DND-41 (cell line): ENCODE results near the gene SLC25A53.
"Not testable (repeated sequence)": the region's sequence is repeated elsewhere in the genome, so short reads cannot be mapped to it uniquely, and the experiment has no call there.

Experiments
- ATAC-seq: fragments of 200-7000 bp; cut with Tn5 transposase; 3 replicates; pipeline ENCODE4 v1.9.1; 2021; ENCODE audit warnings: low read depth; ENCODE audit not compliant: insufficient read depth
- DNase-seq: peaks from one replicate; pipeline ENCODE4 v3.0.0-alpha.2; 2020
- H2AFZ ChIP-seq: 2 replicates; pipeline ENCODE4 v1.6.0; 2012; ENCODE audit warnings: low read depth, low read length
- H3K27ac ChIP-seq: 2 replicates; pipeline ENCODE4 v1.5.1; 2012; ENCODE audit warnings: low read length, inconsistent platforms
- H3K27me3 ChIP-seq: fragments of 200-600 bp; sonication (generic); 2 replicates; pipeline ENCODE4 v1.6.0; 2012; ENCODE audit warnings: low read length, mild to moderate bottlenecking, inconsistent platforms; ENCODE audit not compliant: insufficient read depth, poor library complexity
- H3K36me3 ChIP-seq: 2 replicates; pipeline ENCODE4 v1.5.1; 2012; ENCODE audit warnings: low read length, inconsistent platforms; ENCODE audit not compliant: insufficient read depth
- H3K4me1 ChIP-seq: 2 replicates; pipeline ENCODE4 v1.5.1; 2012; ENCODE audit warnings: mild to moderate bottlenecking, low read length; ENCODE audit not compliant: insufficient read depth
- H3K4me2 ChIP-seq: 2 replicates; pipeline ENCODE4 v1.6.0; 2012; ENCODE audit warnings: mild to moderate bottlenecking, moderate library complexity, low read length, inconsistent platforms; ENCODE audit not compliant: insufficient read depth
- H3K4me3 ChIP-seq, 2 experiments: fragments of 200-600 bp in 1 of 2; shearing (Covaris generic) in 1 of 2; 2 replicates each; pipeline ENCODE4 v1.5.1; 2012 to 2016; ENCODE audit warnings: inconsistent platforms in 2 of 2, low read length in 2 of 2, mild to moderate bottlenecking in 2 of 2, low read depth in 1 of 2, moderate library complexity in 1 of 2
- H3K79me2 ChIP-seq: 2 replicates; pipeline ENCODE4 v1.6.0; 2012; ENCODE audit warnings: low read length, inconsistent platforms; ENCODE audit not compliant: insufficient read depth
- H3K9ac ChIP-seq: 2 replicates; pipeline ENCODE4 v1.6.0; 2012; ENCODE audit warnings: low read depth, mild to moderate bottlenecking, inconsistent platforms, low read length, moderate library complexity
- H3K9me3 ChIP-seq: 2 replicates; pipeline ENCODE4 v1.5.1; 2012; ENCODE audit warnings: low read length, moderate library complexity, mild to moderate bottlenecking, inconsistent platforms; ENCODE audit not compliant: insufficient read depth, severe bottlenecking
- H4K20me1 ChIP-seq: 2 replicates; pipeline ENCODE4 v1.6.0; 2012; ENCODE audit warnings: low read length; ENCODE audit not compliant: insufficient read depth
- EZH2 ChIP-seq: IDR thresholded peaks from 3 replicates; pipeline ENCODE4 v1.6.1; 2012; ENCODE audit warnings: borderline replicate concordance, low read depth, mild to moderate bottlenecking, moderate library complexity, low read length, inconsistent platforms; ENCODE audit not compliant: severe bottlenecking
- TF ChIP-seq, protein P1 (sequence below): IDR thresholded peaks from 2 replicates; pipeline ENCODE4 v1.5.1; 2012; ENCODE audit warnings: borderline replicate concordance, low read length, moderate library complexity, mild to moderate bottlenecking; ENCODE audit not compliant: poor library complexity, severe bottlenecking; ENCODE audit errors: extremely low read depth

Gene SLC25A53

DNA sequence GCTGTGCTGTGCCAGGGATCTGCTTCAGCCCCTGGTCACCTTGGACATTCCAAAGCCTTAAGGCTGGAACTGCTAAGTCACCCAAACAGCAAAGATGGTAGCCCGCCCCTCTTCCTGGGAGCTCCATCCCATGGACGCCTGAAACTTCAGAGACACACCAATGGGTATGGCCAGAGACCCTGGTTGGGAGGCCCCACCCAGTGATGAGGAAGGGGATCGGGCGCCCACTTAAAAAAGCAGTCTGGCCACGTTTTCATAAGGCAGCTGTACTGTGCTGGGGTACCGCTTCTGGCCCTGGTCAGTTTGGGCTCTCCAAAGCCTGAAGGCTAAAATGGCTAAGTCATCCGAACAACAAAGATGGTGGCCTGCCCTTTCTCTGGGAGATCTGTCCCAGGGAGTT lies 71.3 kb downstream of the SLC25A53 start:
- no peak overlapping the region for H3K4me3 ChIP-seq
- H3K79me2 ChIP-seq, result no peaks in the 10 kb centered on the region
- H3K27me3 ChIP-seq, result no peaks in the 10 kb centered on the region
- H2AFZ ChIP-seq, result no peak overlapping the region
- H4K20me1 ChIP-seq, result no peaks in the 10 kb centered on the region
- TF ChIP-seq EZH2, result no peak
- TF ChIP-seq, protein P1, sequence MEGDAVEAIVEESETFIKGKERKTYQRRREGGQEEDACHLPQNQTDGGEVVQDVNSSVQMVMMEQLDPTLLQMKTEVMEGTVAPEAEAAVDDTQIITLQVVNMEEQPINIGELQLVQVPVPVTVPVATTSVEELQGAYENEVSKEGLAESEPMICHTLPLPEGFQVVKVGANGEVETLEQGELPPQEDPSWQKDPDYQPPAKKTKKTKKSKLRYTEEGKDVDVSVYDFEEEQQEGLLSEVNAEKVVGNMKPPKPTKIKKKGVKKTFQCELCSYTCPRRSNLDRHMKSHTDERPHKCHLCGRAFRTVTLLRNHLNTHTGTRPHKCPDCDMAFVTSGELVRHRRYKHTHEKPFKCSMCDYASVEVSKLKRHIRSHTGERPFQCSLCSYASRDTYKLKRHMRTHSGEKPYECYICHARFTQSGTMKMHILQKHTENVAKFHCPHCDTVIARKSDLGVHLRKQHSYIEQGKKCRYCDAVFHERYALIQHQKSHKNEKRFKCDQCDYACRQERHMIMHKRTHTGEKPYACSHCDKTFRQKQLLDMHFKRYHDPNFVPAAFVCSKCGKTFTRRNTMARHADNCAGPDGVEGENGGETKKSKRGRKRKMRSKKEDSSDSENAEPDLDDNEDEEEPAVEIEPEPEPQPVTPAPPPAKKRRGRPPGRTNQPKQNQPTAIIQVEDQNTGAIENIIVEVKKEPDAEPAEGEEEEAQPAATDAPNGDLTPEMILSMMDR, result no peak
- no peaks in the 10 kb centered on the region for H3K9me3 ChIP-seq
- no peak for ATAC-seq
- no peak overlapping the region for H3K9ac ChIP-seq
- H3K4me2 ChIP-seq, result no peak overlapping the region
- H3K4me1 ChIP-seq, result no peaks in the 10 kb centered on the region
- no peak overlapping the region for H3K27ac ChIP-seq
- H3K36me3 ChIP-seq, result no peaks in the 10 kb centered on the region
- no peak for DNase-seq

DNA sequence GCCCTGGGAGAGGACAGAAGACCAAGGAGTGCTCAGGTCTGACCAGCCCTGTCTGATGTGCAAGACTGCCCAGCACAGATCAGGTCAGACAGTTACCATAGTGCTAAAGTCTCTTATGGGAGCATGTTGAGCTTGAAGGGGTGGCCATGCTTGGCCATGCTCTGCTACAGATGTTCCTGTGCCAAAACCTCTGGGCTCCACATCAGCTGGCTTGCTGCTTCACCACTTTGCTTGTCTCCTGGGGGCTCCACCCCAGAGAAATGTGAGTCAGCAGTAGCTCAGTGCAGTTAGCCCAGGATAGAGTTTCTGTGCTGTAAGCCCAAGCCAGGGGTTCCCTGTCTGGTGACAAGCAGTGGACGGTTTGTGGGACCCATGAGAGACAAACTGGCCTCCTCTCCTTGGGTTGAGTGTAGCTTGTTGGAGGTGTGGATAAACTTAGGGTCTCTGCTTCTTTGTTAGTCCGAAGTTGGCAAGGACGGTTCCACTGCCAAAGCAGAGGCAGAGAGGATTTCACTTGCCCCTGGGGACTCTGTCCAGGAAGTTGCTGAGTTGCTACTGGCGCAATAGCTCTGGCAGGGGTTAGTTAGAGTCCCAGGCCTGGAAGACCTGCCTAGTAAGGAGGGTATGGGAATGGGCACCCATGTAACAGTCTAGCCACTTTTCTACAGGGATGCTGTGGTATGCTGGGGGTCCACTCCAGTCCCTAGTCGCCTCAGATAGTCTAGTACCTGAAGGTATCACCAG lies 72.1 kb downstream of the SLC25A53 start:
- DNase-seq (no peak), ATAC-seq (no peak)
- H3K4me1 ChIP-seq, result no peaks in the 10 kb centered on the region
- H2AFZ ChIP-seq, result no peak overlapping the region
- H3K4me3 ChIP-seq, result no peak overlapping the region
- H3K27ac ChIP-seq, result no peak overlapping the region
- no peak overlapping the region for H3K4me2 ChIP-seq
- no peaks in the 10 kb centered on the region for H3K9me3 ChIP-seq
- no peak overlapping the region for H3K9ac ChIP-seq
- TF ChIP-seq EZH2, result no peak
- TF ChIP-seq, protein P1, result no peak
- H3K36me3 ChIP-seq, result no peaks in the 10 kb centered on the region
- no peaks in the 10 kb centered on the region for H3K27me3 ChIP-seq
- H3K79me2 ChIP-seq, result no peaks in the 10 kb centered on the region
- H4K20me1 ChIP-seq, result no peaks in the 10 kb centered on the region

DNA sequence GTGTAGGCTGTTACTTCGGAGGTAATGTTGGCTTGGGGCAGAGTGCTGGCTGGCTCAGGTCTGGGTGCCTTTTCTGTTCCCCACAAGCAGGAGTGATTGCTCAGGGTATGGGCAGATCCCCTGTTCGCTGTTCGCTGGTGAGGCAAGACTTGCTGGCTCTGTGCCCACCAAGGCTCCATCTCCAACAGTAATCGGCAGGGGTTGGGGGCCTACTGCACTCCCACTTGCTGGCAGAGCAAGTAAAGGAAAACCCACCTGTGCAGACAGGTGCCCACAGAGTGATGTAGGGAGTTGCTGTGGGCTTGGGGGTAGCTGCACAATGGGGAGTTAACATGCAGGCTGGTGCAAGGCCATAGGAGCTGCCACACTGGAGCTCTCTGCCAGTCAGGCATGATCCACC lies 72.7 kb downstream of the SLC25A53 start:
- Histone ChIP-seq H3K4me3 (no peak overlapping the region), H3K36me3 (no peaks in the 10 kb centered on the region), H2AFZ (no peak overlapping the region), H3K4me2 (no peak overlapping the region), H3K9ac (no peak overlapping the region), H3K79me2 (no peaks in the 10 kb centered on the region), H3K27me3 (no peaks in the 10 kb centered on the region), H4K20me1 (no peaks in the 10 kb centered on the region), H3K9me3 (no peaks in the 10 kb centered on the region), H3K4me1 (no peaks in the 10 kb centered on the region), H3K27ac (no peak overlapping the region)
- TF ChIP-seq, protein P1, result no peak
- TF ChIP-seq EZH2, result no peak
- DNase-seq (no peak), ATAC-seq (no peak)

DNA sequence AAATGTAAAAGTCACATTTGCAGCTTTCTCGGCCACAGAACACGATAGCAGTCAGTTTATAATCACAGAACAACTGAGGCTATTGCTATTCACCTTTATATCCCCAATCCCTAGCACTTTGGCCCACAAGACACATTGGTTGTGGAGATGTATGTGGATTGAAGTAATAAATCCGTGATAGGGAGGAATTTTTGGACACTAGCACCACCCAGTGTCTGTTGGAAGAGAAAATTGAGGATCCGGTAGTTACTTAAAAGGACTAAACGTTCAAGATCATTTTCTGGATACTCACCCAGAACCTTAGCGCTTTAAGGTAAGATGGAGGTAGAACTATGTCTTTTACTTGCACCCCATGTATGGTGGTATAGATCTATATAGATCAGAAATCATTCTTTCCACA lies 79.0 kb downstream of the SLC25A53 start:
- not testable (repeated sequence) for ATAC-seq, H3K27me3 ChIP-seq, H3K9me3 ChIP-seq, H2AFZ ChIP-seq, H4K20me1 ChIP-seq, DNase-seq, H3K27ac ChIP-seq, H3K36me3 ChIP-seq, H3K79me2 ChIP-seq, H3K4me2 ChIP-seq, H3K4me3 ChIP-seq, H3K4me1 ChIP-seq, H3K9ac ChIP-seq

DNA sequence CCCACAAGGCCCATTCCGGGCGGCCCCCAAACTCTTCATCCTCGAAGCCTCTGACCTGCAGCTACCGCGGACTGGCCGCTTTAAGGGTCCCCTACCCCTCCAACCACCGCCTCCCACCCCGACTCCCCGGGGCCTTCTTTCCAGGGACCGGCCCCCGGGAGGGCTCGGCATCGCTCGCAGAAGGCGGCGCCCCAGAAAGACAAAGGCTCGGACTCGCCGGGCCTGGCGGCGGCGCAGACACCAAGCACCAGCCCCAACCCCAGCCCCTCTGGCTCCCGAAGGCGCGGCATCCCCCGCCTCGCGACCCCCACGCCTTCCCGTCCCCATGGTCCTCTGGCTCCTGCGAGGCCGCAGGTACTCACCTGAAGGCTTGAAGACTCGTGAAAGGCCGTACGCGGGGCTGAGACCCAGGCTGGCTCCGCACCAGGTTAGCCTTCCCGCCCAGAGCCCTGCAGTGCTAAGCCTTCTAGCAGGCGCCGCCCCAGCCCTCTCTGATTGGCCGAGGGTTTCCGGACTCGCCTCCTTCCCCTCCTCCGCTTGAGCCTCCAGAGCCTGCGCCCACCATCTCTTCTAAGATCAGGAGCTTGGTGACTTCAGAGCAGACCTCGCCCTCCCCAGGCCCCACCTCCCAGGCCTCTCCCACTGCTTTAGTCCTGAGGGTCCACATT lies 80.9 kb downstream of the SLC25A53 start, which contains the start of gene TMSB15C:
Gene TMSB15C (minus strand): TSS at position 459 of the 668 bp plus-strand sequence.
- ATAC-seq, DNase-seq, H3K4me3 ChIP-seq, H3K9ac ChIP-seq, H3K79me2 ChIP-seq, H3K27me3 ChIP-seq, H3K4me2 ChIP-seq, H4K20me1 ChIP-seq, H3K36me3 ChIP-seq, H3K4me1 ChIP-seq, H2AFZ ChIP-seq, H3K9me3 ChIP-seq, H3K27ac ChIP-seq: not testable (repeated sequence)
